Measurements from ENCODE around the gene IQSEC2.

IQSEC2 gene

GRCh38 chrX:53254570-53255461 lies 26.6 kb downstream of the IQSEC2 start:
- TF ChIP-seq CTCF (IDR thresholded peaks at IDR 0.05; ENCODE audit: low read length, missing control alignments), result no peak
- no peak for DNase-seq (ENCODE audit: low read depth)
- no peak overlapping the region for H3K4me3 ChIP-seq (replicated peaks; ENCODE audit: low read depth, low read length)

- DNase-seq (ENCODE audit: low read depth), result no peak
- H3K4me3 ChIP-seq (replicated peaks; ENCODE audit: low read depth, low read length), result no peak overlapping the region
- TF ChIP-seq CTCF (IDR thresholded peaks at IDR 0.05; ENCODE audit: low read length, missing control alignments), result no peak
These were observed 27.9 kb downstream of the IQSEC2 start for GRCh38 chrX:53253293-53254020.

GRCh38 chrX:53251307-53251706 lies 30.1 kb downstream of the IQSEC2 start:
- DNase-seq (ENCODE audit: low read depth), result peak; percentile 17
- no peak overlapping the region for H3K4me3 ChIP-seq (replicated peaks; ENCODE audit: low read depth, low read length)
- no peak for TF ChIP-seq CTCF (IDR thresholded peaks at IDR 0.05; ENCODE audit: low read length, missing control alignments)

- no peak for TF ChIP-seq CTCF (IDR thresholded peaks at IDR 0.05; ENCODE audit: low read length, missing control alignments)
- no peak for DNase-seq (ENCODE audit: low read depth)
- no peak overlapping the region for H3K4me3 ChIP-seq (replicated peaks; ENCODE audit: low read depth, low read length)
These were observed 30.8 kb downstream of the IQSEC2 start for GRCh38 chrX:53250556-53250955.

- no peak for TF ChIP-seq CTCF (IDR thresholded peaks at IDR 0.05; ENCODE audit: low read length, missing control alignments)
- DNase-seq (ENCODE audit: low read depth), result no peak
- H3K4me3 ChIP-seq (replicated peaks; ENCODE audit: low read depth, low read length), result no peak overlapping the region
These were observed 31.9 kb downstream of the IQSEC2 start for GRCh38 chrX:53249408-53250042.

- no peak overlapping the region for H3K4me3 ChIP-seq (replicated peaks; ENCODE audit: low read depth, low read length)
- DNase-seq (ENCODE audit: low read depth), result no peak
- TF ChIP-seq CTCF (IDR thresholded peaks at IDR 0.05; ENCODE audit: low read length, missing control alignments), result no peak
These were observed 33.5 kb downstream of the IQSEC2 start for GRCh38 chrX:53247928-53248327.
